Skeletal muscle cell (primary cell): Measurements from ENCODE around the gene SPATA20.

ENCODE experiments used
- DNase-seq: peaks from one replicate; pipeline ENCODE4 v3.0.0-alpha.2; 2010; ENCODE audit warnings: low read depth
- H3K4me3 ChIP-seq: 2 replicates; pipeline ENCODE4 v1.5.1; 2011; ENCODE audit warnings: low read depth, mild to moderate bottlenecking, control low read depth, low read length, moderate library complexity

The SPATA20 gene

GRCh38 chr17:50518384-50519023, 28.5 kb upstream of the SPATA20 start:
- DNase-seq = no peak
- H3K4me3 ChIP-seq = no peak overlapping the region

GRCh38 chr17:50519141-50519834, 27.7 kb upstream of the SPATA20 start:
- DNase-seq = no peak
- no peak overlapping the region for H3K4me3 ChIP-seq

- DNase-seq = no peak
- no peak overlapping the region for H3K4me3 ChIP-seq
Observed at GRCh38 chr17:50520483-50520882, 26.5 kb upstream of the SPATA20 start.

- H3K4me3 ChIP-seq = no peak overlapping the region
- no peak for DNase-seq
Observed at GRCh38 chr17:50521514-50521913, 25.5 kb upstream of the SPATA20 start.

GRCh38 chr17:50522766-50523165, 24.2 kb upstream of the SPATA20 start:
- H3K4me3 ChIP-seq = no peak overlapping the region
- no peak for DNase-seq

GRCh38 chr17:50523208-50523607, 23.8 kb upstream of the SPATA20 start:
- no peak for DNase-seq
- no peak overlapping the region for H3K4me3 ChIP-seq

- no peak overlapping the region for H3K4me3 ChIP-seq
- no peak for DNase-seq
Observed at GRCh38 chr17:50524838-50525237, 22.1 kb upstream of the SPATA20 start.

GRCh38 chr17:50527155-50527762, 19.7 kb upstream of the SPATA20 start:
- no peak overlapping the region for H3K4me3 ChIP-seq
- DNase-seq = no peak

- no peak overlapping the region for H3K4me3 ChIP-seq
- no peak for DNase-seq
Observed at GRCh38 chr17:50527949-50528474, 19.0 kb upstream of the SPATA20 start.

GRCh38 chr17:50529849-50530248, 17.1 kb upstream of the SPATA20 start:
- H3K4me3 ChIP-seq = no peak overlapping the region
- no peak for DNase-seq

GRCh38 chr17:50531428-50532025, 15.4 kb upstream of the SPATA20 start:
- DNase-seq = no peak
- no peak overlapping the region for H3K4me3 ChIP-seq

GRCh38 chr17:50532452-50533024, 14.4 kb upstream of the SPATA20 start, which contains the start of gene EPN3:
Gene EPN3, plus strand, starts transcription at chr17:50532735. Its CDS starts 3,822 bp downstream, at chr17:50536557.
- H3K4me3 ChIP-seq = no peak within 1 kb of the TSS
- DNase-seq = no peak

- H3K4me3 ChIP-seq = no peak overlapping the region
- no peak for DNase-seq
Observed at GRCh38 chr17:50533185-50533584, 13.8 kb upstream of the SPATA20 start.

- H3K4me3 ChIP-seq = no peak overlapping the region
- DNase-seq = no peak
Observed at GRCh38 chr17:50533720-50534148, 13.2 kb upstream of the SPATA20 start.

GRCh38 chr17:50534222-50534978, 12.6 kb upstream of the SPATA20 start:
- no peak for DNase-seq
- H3K4me3 ChIP-seq = no peak overlapping the region

GRCh38 chr17:50534979-50535326, 12.0 kb upstream of the SPATA20 start:
- H3K4me3 ChIP-seq = no peak overlapping the region
- no peak for DNase-seq

GRCh38 chr17:50535407-50535806, 11.6 kb upstream of the SPATA20 start:
- H3K4me3 ChIP-seq = no peak overlapping the region
- DNase-seq = no peak

GRCh38 chr17:50536683-50537646, 10.0 kb upstream of the SPATA20 start:
- no peak for DNase-seq
- no peak overlapping the region for H3K4me3 ChIP-seq
